ENCODE results near the gene TSFM.

The TSFM gene

GRCh38 chr12:57781244-57781643, 1.3 kb upstream of the TSFM start:
- DNase-seq = no peak

GRCh38 chr12:57781801-57782200, 786 bp upstream of the TSFM start:
- no peak for DNase-seq

GRCh38 chr12:57782243-57782607, 362 bp upstream of the TSFM start:
- DNase-seq = no peak

GRCh38 chr12:57783466-57783801, 847 bp downstream of the TSFM start:
- no peak for DNase-seq

DNA sequence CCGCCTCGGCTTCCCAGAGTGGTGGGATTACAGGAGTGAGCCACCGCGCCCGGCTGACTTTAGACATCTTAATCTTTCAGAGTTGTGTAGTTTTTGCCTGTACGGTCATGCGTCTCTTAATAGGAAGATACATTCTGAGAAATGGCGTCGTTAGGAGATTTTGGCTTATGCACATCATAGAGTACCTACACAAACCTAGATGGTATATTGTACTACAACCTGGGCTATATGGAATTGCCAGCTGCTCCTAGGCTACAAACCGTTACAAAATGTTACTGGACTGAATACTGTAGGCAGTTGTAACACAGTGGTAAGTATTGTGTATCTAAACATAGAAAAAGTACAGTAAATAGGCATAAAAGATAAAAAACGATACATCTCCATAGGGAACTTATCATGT, 1.3 kb downstream of the TSFM start:
- DNase-seq = no peak

- no peak for DNase-seq
Measured at GRCh38 chr12:57793920-57794319, 11.3 kb downstream of the TSFM start.

- DNase-seq = no peak
Measured at GRCh38 chr12:57795354-57795753, 12.8 kb downstream of the TSFM start.

DNA sequence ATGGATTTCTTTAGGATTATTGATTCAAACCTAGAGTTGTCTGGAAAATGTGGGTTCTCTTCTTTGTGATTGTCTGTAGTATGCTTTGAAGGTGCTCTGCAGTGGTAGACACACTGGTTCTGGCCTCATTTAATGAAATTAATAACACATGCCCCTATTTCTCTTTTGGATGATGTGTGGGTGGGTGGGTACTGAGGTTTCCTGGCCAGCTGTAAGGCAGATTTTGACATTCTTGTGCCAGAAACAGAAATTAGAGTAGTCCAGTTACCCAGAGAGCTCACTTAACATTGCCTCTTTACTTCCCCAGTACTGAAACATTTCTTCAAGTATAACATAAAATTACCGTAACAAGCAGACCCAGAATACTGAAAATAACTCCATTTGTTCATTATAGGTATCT, 14.4 kb downstream of the TSFM start:
- no peak for DNase-seq

DNA sequence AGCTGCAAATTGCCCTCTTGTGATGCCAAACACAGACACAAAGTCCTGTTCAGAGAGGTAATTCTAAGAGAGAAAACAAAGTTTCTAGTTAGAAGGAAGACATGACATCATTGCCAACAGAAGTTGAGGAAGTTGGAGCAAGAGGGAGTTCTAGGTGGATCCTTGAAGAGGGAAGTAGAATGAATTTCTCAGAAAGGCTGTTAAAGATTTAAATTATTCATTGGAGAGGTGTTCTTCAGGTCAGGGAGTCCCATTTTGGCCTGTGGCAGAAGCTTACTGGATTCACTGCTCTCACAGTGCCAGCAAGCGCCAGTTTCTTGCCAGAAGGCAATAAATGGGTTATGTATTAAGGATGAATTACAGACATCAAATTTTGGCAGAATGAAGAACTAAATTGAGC, 15.3 kb downstream of the TSFM start:
- no peak for DNase-seq

GRCh38 chr12:57800965-57801364, 18.4 kb downstream of the TSFM start:
- no peak for DNase-seq

DNA sequence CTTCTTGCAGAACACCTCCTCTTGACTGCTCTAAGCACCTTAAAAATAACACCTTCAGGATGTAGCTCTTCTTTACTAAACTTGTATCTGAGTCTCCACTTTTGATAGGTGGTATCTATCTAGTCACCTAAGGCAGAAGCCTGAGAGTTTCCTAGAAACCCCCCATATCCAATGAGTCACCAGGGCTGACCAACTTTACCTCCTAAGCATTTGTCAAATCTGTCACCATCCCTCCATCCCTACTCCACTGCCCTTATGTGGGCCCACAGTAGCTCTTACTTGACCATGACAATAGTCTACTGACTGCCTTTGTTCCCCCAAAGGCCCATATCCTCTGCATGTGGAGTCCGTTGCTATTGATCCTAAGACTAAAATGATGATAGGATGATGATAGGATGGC, 20.0 kb downstream of the TSFM start:
- no peak for DNase-seq

DNA sequence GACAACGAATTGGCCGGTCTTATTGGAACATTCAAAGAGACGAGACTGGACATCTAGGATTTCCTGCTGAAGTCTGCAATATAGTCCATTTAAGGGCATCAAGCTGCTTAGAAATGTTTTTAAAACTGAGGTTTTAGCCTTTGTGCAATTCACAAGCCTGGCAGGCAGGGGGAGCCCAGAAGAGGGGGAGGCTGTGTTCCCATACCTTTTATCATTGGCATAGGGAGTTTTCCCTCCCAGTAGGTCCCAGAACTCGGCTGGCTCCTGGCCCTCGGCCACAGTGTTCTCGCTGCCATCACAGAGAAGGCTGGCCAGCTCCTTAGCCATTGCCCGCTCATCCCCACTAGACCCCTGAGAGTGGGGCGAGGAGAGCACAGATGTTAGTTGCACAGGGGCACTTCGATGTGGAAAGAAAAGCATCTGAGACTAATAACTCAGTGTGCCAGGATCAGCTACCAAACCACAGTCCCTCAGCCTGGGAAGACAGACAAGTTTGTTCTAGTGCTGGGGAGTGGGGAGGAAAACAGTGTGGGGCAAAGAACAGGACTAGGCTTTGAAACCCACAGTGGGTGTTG, 20.8 kb downstream of the TSFM start:
- DNase-seq = no peak

GRCh38 chr12:57806677-57807076, 24.1 kb downstream of the TSFM start:
- DNase-seq = no peak

DNA sequence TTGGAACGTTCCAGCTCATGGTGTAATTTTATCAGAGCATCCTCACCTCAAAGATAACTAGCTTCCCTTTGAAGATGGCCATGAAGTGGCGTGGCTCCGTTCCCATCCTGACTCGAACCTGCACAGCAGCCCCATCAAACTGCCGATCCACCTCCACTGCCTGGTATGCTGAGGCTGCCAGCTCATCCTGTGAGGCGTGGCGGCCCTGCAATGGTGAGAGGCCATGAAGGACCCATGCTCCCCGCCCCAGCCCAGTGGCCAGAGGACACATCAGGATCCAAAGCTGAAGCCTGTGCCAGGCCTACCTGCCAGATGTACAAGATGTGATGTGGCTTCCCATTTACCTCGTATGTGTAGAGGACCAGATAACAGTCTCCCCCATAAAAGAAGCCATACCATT, 24.7 kb downstream of the TSFM start:
- DNase-seq = no peak

GRCh38 chr12:57808351-57808750, 25.8 kb downstream of the TSFM start:
- DNase-seq = no peak

DNA sequence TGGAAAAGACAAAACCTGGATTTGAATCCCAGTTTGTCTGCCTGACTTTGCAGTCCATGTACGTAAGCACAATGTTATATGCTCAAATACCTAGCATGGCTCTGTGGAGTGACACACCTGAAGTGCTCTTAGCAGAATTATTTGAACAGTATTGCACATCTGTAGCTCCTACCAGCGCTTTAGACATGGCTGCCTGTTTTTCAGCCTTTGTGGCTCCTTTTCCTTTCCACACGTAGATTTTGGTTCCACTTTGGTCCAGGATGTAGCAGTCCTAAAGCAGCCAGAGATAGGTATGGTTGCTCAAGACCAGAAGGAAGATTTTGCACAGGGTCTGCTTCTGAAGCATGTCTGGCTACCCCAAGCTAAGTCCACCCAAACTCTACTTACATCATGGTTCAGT, 26.8 kb downstream of the TSFM start:
- DNase-seq = no peak

GRCh38 chr12:57810450-57810849, 27.9 kb downstream of the TSFM start:
- DNase-seq = no peak

DNA sequence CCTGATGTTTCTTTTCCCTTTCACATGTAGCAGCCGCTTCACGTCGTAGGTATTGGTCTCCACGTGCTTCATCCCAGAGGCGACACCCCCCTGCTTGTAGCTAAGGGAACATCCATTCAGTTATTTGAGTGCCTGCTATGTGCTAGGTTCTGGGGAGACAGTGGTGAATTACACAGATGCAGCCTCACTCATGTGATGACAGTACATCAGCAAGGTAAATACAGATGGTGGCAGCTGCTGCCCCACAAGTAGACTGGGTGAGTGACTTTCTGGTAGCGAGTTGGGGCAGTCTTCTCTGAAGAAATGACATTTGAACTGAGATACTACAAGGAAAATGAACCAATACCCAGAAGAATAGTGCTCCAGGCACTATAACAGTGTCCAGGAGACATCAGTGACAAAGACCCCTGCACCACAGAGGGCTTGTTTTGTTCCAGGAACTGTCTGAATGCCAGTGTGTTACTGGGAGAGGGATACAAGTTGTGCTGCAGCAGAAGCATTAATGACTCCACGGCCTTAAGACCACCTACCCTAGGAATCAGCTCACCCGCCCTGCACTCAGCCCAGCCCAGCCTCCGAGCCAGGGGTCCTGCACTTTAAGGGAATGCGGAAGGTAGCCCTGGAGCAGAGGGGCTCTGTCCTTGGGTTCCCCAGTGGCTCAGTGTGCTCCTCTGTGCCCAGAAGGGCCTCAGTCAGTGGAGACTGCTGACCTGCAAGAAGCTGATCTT, 28.6 kb downstream of the TSFM start:
- no peak for DNase-seq

DNA sequence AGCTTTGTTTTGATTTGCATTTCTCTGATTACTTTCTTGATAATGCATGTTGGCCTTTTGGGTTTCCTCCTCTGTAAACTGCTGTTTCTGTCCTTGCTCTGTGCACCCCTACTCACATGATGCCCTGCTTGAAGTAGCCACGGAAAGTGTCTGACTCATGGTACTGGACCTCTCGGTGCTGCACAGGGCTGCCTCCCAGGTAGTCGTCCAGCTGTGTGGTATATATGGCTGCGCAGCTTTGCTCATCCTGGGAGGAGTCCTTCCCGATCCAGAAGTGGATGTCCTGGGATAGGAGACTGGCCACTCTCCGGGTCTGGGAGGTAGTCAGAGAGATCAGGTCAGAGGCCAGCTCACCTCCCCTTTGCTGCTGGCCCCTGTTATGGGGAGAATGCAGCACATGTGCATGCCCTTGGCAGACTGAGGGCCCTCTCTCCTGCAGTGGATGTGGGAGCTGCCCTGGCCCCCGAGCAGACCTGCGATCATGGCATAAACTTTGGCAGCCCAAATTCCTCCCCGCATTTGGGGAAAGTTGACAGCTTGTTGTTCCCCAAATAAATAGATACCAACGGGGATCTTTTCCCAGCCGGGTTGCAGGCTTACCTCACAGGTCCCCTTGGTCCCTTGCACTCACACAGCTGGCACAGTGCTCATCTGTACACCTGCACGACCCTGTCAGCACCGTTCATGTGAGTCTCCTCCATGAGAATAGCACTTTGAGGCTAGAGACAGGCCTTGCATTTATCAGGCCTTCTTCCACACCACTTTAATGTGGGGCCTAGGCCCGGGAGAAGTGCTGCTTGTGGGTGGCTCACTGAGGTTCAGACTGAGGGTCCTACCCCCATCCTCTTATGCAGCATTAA, 30.8 kb downstream of the TSFM start:
- DNase-seq = no peak

GRCh38 chr12:57813971-57814772, 31.6 kb downstream of the TSFM start:
- DNase-seq = no peak

DNA sequence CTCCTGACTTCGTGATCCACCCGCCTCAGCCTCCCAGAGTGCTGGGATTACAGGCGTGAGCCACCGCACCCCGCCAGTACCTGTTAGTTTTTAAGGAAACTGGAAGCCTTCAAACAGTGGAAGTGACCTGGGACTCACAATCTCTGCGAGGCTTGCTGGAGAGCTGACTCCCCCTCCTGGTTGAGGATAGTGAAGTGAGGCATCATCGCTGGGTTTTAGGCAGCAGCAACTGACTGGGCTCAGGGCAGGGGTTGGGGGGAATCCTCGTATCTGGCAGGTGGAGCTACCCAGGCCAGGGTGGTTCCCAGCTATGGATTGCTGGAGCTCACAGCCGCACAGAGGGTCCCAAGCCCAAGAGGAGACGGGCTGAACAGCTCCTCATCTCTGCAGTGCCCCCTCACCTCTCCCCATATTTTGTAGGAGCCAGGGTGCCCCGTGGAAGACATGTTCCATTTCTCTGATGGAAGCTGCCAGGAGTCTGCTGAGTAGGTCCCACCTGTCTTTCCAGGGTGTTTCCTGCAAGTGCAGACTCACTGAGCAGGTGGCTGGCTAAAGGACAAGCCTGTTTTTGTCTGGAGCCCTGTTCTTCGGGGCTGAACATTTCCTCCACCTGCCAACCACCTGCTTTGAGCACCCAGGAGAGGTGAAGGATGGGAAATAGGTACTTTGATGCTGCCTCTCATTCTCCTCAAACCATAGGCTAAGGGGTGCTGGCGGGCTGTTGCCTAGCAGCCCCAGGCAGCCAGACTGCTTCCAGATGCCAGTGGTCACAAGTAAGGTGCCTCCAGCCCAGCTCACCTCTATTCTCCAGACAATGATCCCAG, 32.8 kb downstream of the TSFM start:
- peak; percentile 54 for DNase-seq

All from NCI-H2171 (cell line).